Measurements from ENCODE around the gene BCL2. TPM values are rescaled to one million over a fixed set of nuclear protein-coding genes. Genes with fewer than 3 reads are reported as not detected.

The BCL2 gene
- total RNA-seq, 1 donor from 2014 or later, result 9.3 TPM

DNA sequence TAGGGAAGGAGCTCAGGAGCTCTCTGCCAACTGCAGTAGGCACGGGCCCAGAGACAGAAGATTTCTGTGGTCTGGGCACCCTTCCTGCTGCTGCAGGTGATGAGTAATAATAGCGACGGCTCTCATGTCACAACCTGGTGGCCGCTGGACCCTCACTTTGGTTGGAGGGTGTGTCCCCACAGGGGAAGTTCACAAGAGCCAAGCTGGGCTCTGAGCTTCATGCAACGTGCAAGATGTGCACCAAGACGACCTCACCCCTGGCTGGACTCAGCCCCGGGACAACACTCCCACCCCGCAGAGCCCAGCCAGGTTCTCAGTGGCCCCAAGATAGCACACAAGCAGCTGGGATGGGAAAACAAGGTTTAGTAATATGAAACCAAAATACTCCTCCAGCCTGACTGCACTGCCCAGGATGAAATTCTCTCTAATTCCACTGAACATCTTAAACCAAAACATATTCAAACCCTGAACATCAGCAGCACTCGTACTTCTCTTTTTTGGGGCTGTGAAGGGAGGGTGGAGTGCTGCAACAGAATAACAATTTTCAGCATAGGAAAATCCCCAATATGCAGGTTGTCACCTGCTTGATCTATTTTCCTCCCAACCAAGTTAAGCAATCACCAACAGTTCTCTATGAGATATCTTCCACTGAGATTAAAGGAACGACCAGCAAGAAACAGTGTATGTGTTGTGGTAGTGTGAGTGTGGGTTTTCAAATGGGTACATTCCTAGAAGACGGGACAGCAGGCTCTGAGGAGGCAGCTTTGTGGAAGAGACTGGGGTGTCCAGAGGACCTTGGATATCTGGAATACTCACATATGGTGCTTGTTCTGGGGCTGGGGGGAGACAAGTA lies 26.5 kb downstream of the BCL2 start:
- Mint-ChIP-seq H3K36me3 (no peaks in the 10 kb centered on the region), H3K4me3 (no peak overlapping the region), H3K27me3 (ENCODE audit: low read depth) (no peaks in the 10 kb centered on the region), H3K9me3 (no peaks in the 10 kb centered on the region), H3K4me1 (peaks cover 9% of the 10 kb centered on the region), H3K27ac (no peak overlapping the region)
- DNase-seq (ENCODE audit: low spot score in 2 of 2, unreplicated experiment in 2 of 2), result no peak
- TF ChIP-seq, protein P1, sequence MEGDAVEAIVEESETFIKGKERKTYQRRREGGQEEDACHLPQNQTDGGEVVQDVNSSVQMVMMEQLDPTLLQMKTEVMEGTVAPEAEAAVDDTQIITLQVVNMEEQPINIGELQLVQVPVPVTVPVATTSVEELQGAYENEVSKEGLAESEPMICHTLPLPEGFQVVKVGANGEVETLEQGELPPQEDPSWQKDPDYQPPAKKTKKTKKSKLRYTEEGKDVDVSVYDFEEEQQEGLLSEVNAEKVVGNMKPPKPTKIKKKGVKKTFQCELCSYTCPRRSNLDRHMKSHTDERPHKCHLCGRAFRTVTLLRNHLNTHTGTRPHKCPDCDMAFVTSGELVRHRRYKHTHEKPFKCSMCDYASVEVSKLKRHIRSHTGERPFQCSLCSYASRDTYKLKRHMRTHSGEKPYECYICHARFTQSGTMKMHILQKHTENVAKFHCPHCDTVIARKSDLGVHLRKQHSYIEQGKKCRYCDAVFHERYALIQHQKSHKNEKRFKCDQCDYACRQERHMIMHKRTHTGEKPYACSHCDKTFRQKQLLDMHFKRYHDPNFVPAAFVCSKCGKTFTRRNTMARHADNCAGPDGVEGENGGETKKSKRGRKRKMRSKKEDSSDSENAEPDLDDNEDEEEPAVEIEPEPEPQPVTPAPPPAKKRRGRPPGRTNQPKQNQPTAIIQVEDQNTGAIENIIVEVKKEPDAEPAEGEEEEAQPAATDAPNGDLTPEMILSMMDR (IDR thresholded peaks at IDR 0.05; ENCODE audit: unreplicated experiment), result no peak

DNA sequence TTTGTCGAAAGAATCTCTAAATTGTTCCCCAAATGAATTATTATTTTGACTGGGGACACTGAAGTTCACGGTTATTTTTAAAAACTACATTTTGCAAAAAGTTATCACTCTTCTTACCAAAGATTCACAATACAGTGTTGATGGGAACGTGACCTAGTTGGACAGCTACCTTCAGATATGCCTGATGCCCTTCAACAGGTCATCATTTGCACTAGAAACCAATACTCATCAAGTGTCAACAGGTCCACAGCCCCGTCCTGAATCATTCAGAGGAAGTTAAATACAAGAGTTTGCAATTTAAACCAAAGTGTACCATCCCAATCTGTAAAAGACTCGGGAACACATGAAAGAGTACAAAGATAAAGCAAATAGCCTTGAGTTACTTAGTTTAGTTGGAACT lies 28.3 kb downstream of the BCL2 start:
- Mint-ChIP-seq H3K9me3 (no peaks in the 10 kb centered on the region), H3K36me3 (no peaks in the 10 kb centered on the region), H3K27me3 (ENCODE audit: low read depth) (no peaks in the 10 kb centered on the region), H3K4me3 (no peak overlapping the region), H3K4me1 (peaks cover 9% of the 10 kb centered on the region), H3K27ac (no peak overlapping the region)
- TF ChIP-seq, protein P1 (IDR thresholded peaks at IDR 0.05; ENCODE audit: unreplicated experiment), result no peak
- DNase-seq (ENCODE audit: low spot score in 2 of 2, unreplicated experiment in 2 of 2), result no peak

DNA sequence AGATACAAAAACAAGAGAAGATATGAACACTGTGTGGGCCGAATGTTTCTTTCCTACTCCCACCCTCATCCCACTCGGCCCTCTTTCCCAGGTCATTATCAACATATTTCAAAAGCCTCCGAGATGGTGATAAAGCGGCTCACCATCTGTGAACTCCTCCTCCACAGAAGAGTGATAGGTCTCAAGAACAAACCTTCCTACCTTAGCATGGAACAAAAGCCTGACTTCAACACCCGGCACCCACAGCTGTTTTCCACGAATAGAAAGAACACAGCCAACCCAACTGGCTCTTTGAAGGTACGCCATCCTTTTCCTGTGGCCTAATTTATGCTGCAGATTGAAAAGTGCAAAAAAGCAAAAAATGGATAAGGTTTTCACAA lies 28.8 kb downstream of the BCL2 start:
- Mint-ChIP-seq H3K4me1 (peaks cover 9% of the 10 kb centered on the region), H3K4me3 (no peak overlapping the region), H3K27me3 (ENCODE audit: low read depth) (no peaks in the 10 kb centered on the region), H3K27ac (no peak overlapping the region), H3K9me3 (no peaks in the 10 kb centered on the region), H3K36me3 (no peaks in the 10 kb centered on the region)
- no peak for DNase-seq (ENCODE audit: low spot score in 2 of 2, unreplicated experiment in 2 of 2)
- TF ChIP-seq, protein P1 (IDR thresholded peaks at IDR 0.05; ENCODE audit: unreplicated experiment), result no peak

DNA sequence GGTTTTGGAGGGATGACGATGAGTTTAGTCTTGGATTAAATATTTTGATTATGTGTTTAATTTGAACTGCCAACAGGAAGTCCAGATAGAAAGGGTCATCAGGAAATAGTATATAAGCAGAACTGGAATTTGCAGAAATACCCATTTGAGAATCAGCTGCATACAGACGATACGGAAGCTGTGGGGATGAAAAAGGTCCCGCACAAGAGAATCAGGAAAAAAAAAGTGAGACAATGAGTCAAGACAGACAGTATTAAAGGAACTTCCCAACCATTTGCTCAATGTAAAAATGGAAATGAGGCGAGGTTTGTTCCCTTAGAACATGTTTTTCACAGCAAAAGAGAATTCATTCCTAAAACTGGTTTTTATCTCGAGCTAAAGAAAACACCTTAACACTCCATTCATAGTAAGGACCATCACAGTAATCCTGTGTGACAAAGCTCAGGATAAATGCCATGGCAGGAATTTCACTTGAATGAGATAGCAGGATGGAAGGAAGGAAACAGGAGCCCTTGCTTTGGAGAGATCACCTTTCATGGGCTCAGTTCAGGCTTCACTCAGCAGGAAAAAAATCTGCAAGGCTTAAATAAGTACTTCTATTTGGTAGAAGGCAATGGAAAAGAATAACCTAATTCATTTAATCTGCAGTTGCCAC lies 29.3 kb downstream of the BCL2 start:
- Mint-ChIP-seq H3K4me3 (no peak overlapping the region), H3K36me3 (no peaks in the 10 kb centered on the region), H3K4me1 (peaks cover 9% of the 10 kb centered on the region), H3K27ac (no peak overlapping the region), H3K9me3 (no peaks in the 10 kb centered on the region), H3K27me3 (ENCODE audit: low read depth) (no peaks in the 10 kb centered on the region)
- TF ChIP-seq, protein P1 (IDR thresholded peaks at IDR 0.05; ENCODE audit: unreplicated experiment), result no peak
- DNase-seq (ENCODE audit: low spot score in 2 of 2, unreplicated experiment in 2 of 2), result no peak

DNA sequence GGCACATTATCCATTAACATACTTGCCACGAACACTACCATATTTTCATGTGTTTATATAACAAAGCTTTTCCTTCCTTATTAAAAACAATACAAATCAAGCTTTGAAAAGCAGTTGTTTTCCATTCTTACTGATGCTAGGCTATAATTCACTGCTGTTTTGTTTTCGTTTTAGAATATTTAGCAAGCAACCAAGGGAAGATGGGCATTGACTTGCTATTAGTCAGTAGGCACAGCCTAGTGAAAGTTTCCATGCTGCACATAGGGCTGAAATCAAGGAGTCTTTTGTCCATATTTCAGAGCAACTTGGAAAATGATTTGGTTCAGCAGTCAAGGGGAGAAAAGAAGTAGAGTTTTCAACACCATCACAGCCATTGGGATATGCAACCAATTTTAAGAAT lies 31.3 kb downstream of the BCL2 start:
- no peaks in the 10 kb centered on the region for H3K36me3 Mint-ChIP-seq
- no peak overlapping the region for H3K4me3 Mint-ChIP-seq
- no peaks in the 10 kb centered on the region for H3K9me3 Mint-ChIP-seq
- TF ChIP-seq, protein P1 (IDR thresholded peaks at IDR 0.05; ENCODE audit: unreplicated experiment), result no peak
- peaks cover 9% of the 10 kb centered on the region for H3K4me1 Mint-ChIP-seq
- H3K27me3 Mint-ChIP-seq (ENCODE audit: low read depth), result no peaks in the 10 kb centered on the region
- DNase-seq (ENCODE audit: low spot score in 2 of 2, unreplicated experiment in 2 of 2), result no peak
- no peak overlapping the region for H3K27ac Mint-ChIP-seq

Data from mesothelial cell of epicardium (in vitro differentiated cells).